Mesodermal cell (in vitro differentiated cells): ENCODE results near the gene VPS35L.
"Not testable (repeated sequence)": the region's sequence is repeated elsewhere in the genome, so short reads cannot be mapped to it uniquely, and the experiment has no call there.

Experiments
- H3K27ac ChIP-seq: 2 replicates; pipeline ENCODE4 v1.7.0; 2013; ENCODE audit warnings: mild to moderate bottlenecking, low read depth, low read length, moderate library complexity; ENCODE audit not compliant: severe bottlenecking
- H3K36me3 ChIP-seq: 2 replicates; pipeline ENCODE4 v1.7.1; 2013; ENCODE audit warnings: mild to moderate bottlenecking, low read length, moderate library complexity; ENCODE audit not compliant: control insufficient read depth, insufficient read depth
- H3K4me1 ChIP-seq: one replicate; pipeline ENCODE4 v1.7.1; 2013; ENCODE audit warnings: mild to moderate bottlenecking, low read length; ENCODE audit not compliant: insufficient read depth, control insufficient read depth, poor library complexity, severe bottlenecking
- H3K4me3 ChIP-seq: 2 replicates; pipeline ENCODE4 v1.7.0; 2013; ENCODE audit warnings: low read length, control low read depth, mild to moderate bottlenecking; ENCODE audit not compliant: insufficient read depth, poor library complexity, severe bottlenecking; ENCODE audit errors: extremely low read depth
- H3K9me3 ChIP-seq: 2 replicates; pipeline ENCODE4 v1.7.1; 2013; ENCODE audit warnings: mild to moderate bottlenecking, low read length, moderate library complexity; ENCODE audit not compliant: control insufficient read depth
- WGBS, 2 experiments: methylation state at CpG; one replicate each; pipeline ENCODE4 v1.1.5; 2013; ENCODE audit warnings: missing lambda C conversion rate in 2 of 2; ENCODE audit not compliant: insufficient coverage in 2 of 2; 5-methylcytosine and 5-hydroxymethylcytosine counted together

VPS35L gene

DNA sequence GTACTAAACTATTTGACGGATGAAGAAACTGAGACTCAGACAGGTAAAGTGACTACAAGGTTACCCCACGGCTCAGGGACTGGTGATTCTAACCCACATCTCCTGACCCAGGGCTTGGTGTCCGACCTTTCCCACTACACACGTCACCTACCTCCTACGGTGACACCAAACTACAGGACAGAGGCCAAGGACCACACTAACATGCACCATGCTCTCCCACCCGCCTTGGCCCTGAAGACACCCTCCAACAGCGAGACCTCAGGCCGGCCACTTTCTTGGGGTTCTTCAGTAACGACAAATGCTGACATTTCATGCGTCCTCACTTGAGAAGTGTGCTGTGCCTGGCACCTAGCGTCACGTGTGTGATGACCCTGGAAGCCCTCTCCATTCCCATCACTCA, 156.1 kb downstream of the VPS35L start:
- Histone ChIP-seq H3K4me3 (no peak overlapping the region), H3K9me3 (no peaks in the 10 kb centered on the region), H3K36me3 (peaks cover 70% of the 10 kb centered on the region), H3K27ac (no peak overlapping the region), H3K4me1 (peaks cover 16% of the 10 kb centered on the region)
- WGBS, 2 experiments: 92 to 97% methylated on average over 10 to 12 of the region's 12 CpGs

DNA sequence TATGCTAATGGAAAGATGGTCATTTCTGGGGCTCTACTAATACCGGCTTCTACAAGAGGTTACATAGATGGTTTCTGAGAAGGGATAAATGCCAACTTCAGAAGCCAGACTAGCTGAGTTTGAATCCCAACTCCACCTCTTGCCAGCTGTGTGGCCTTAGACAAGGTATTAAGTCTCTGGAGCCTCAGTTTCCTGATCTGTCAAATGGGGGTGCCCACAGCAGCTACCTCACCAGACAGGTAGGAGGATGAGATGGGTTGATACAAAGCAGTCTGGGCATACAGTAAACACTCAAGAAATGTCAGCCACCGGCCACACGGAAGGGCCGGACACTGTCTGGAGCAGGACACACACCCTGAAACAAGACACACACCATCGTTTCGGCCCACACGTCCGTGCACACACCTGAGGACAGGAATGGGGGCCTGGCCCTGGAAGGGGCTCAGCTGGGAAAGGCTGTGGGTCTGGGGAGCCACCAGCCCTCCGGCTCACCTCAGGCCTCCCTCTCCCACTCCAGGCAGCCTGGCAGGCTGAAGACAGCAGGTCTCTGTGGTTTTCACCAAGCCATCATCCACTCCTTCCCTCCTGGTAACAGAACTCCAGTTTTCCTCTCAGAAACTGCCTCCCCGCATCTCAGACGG, 157.0 kb downstream of the VPS35L start:
- WGBS, 2 experiments: 94 to 96% methylated on average over 7 to 9 of the region's 11 CpGs
- Histone ChIP-seq H3K9me3 (no peaks in the 10 kb centered on the region), H3K36me3 (peaks cover 63% of the 10 kb centered on the region), H3K4me1 (peaks cover 16% of the 10 kb centered on the region), H3K27ac (no peak overlapping the region), H3K4me3 (no peak overlapping the region)

DNA sequence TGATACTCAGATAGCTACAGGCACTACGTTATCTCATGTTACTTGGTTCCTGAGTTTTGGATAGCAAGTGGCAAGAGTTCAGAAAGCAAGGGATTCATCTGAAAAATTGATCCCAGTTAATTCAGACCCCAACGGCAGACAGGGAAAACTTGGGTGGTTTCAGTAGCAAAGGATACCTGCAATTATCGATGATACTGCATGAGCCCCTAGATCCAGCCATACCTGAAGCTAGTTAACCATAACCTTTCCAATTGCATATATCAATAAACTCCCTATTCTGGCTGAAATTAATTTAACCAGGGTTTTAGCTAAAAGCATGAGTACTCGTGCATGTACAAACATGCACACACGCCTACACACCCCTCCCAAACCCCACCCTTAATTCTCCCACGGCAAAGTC, 158.2 kb downstream of the VPS35L start:
- peaks cover 55% of the 10 kb centered on the region for H3K36me3 ChIP-seq
- H3K9me3 ChIP-seq: no peaks in the 10 kb centered on the region
- H3K4me1 ChIP-seq: peaks cover 7% of the 10 kb centered on the region
- 90 to 96% methylated on average over 6 of the region's 6 CpGs for WGBS, 2 experiments
- H3K27ac ChIP-seq: no peak overlapping the region
- H3K4me3 ChIP-seq: no peak overlapping the region

- no peaks in the 10 kb centered on the region for H3K9me3 ChIP-seq
- H3K36me3 ChIP-seq: peaks cover 44% of the 10 kb centered on the region
- 87 to 100% methylated on average over 4 to 5 of the region's 5 CpGs for WGBS, 2 experiments
Measured at GRCh38 chr16:19715566-19715965, 160.1 kb downstream of the VPS35L start.

GRCh38 chr16:19716183-19716582, 160.7 kb downstream of the VPS35L start:
- 88 to 90% methylated on average over 1 of the region's 1 CpG for WGBS, 2 experiments
- Histone ChIP-seq H3K4me3 (no peak overlapping the region), H3K36me3 (peaks cover 44% of the 10 kb centered on the region), H3K4me1 (no peaks in the 10 kb centered on the region), H3K9me3 (no peaks in the 10 kb centered on the region), H3K27ac (no peak overlapping the region)

More at GRCh38 chr16:19715566-19715965, 160.1 kb downstream of the VPS35L start:
- H3K4me1 ChIP-seq: no peaks in the 10 kb centered on the region
- no peak overlapping the region for H3K27ac ChIP-seq
- no peak overlapping the region for H3K4me3 ChIP-seq

GRCh38 chr16:19716728-19717127, 161.2 kb downstream of the VPS35L start:
- H3K9me3 ChIP-seq, H3K27ac ChIP-seq, H3K4me1 ChIP-seq: not testable (repeated sequence)
- Histone ChIP-seq H3K36me3 (peaks cover 38% of the 10 kb centered on the region), H3K4me3 (peak overlapping the region; percentile 88)
- WGBS, 2 experiments: 37 to 40% methylated on average over 2 to 5 of the region's 11 CpGs

DNA sequence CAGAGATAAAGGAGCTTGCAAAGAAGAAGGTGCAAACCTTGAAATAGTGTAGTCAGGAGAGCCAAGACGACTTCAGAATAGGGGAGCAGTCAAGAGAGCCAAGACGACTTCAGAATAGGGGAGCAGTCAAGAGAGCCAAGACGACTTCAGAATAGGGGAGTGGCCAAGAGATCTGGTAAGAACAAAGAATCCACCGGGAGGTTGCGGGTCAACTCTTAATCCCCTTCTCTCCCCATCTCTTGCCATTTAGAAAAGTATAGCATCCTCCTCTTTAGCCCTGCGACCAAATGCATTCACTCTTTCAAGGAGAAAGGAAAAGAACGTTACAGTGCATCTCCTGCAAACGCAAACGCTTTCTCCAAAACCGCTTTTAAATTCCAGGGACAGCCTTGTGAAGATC, 161.8 kb downstream of the VPS35L start:
- Histone ChIP-seq H3K4me1 (no peaks in the 10 kb centered on the region), H3K36me3 (peaks cover 33% of the 10 kb centered on the region), H3K27ac (peak overlapping the region; percentile 84), H3K4me3 (peak overlapping the region; percentile 88), H3K9me3 (no peaks in the 10 kb centered on the region)
- WGBS, 2 experiments: 0% methylated on average over 7 to 9 of the region's 10 CpGs

- peak within 1 kb of the TSS; percentile 88 for H3K4me3 ChIP-seq
- peak within 1 kb of the TSS; percentile 84 for H3K27ac ChIP-seq
- H3K9me3 ChIP-seq: no peaks in the 10 kb centered on the region
- peaks cover 26% of the 10 kb centered on the region for H3K36me3 ChIP-seq
- whole genome bisulfite sequencing, 2 experiments: 0 to 1% methylated on average over 70 to 75 of the region's 88 CpGs
- H3K4me1 ChIP-seq: no peaks in the 10 kb centered on the region
Measured at GRCh38 chr16:19717741-19718623, 162.5 kb downstream of the VPS35L start, which contains the start of the genes IQCK and KNOP1. Gene IQCK (plus strand): TSS chr16:19718271. CDS start chr16:19718307, 36 bp downstream. Gene KNOP1 (minus strand): TSS chr16:19718227. CDS start chr16:19715035, 3,192 bp downstream.

DNA sequence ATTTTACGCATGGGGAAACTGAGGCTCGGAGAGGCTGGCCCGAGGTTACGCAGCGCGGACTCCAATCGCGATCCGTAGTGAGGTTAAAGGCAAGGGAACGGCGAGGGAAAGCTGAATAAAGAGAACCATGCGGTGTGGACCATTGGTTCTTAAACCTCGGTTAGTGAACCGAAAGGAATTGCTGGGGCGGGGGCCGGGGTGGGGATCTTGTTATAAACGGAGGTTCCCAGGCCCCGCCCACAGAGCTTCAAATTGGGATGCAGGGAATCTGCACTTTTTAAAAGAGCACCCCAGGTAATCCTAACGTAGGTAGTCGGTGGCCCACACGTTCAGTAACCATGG, 163.1 kb downstream of the VPS35L start:
- no peaks in the 10 kb centered on the region for H3K9me3 ChIP-seq
- 0 to 1% methylated on average over 18 to 21 of the region's 21 CpGs for WGBS, 2 experiments
- peaks cover 20% of the 10 kb centered on the region for H3K36me3 ChIP-seq
- peak overlapping the region; percentile 88 for H3K4me3 ChIP-seq
- H3K4me1 ChIP-seq: no peaks in the 10 kb centered on the region
- H3K27ac ChIP-seq: peak overlapping the region; percentile 57

GRCh38 chr16:19722269-19722952, 166.9 kb downstream of the VPS35L start:
- Histone ChIP-seq H3K4me3 (no peak overlapping the region), H3K27ac (no peak overlapping the region)
- WGBS, 2 experiments: 87 to 89% methylated on average over 8 to 10 of the region's 11 CpGs

More at GRCh38 chr16:19722269-19722952, 166.9 kb downstream of the VPS35L start:
- Histone ChIP-seq H3K36me3 (no peaks in the 10 kb centered on the region), H3K9me3 (no peaks in the 10 kb centered on the region), H3K4me1 (no peaks in the 10 kb centered on the region)
